Liver (tissue), 9 donors: Measurements from ENCODE around the gene ZNF827. TPM values are rescaled to one million over a fixed set of nuclear protein-coding genes. Genes with fewer than 3 reads are reported as not detected.

ENCODE experiments used
- DNase-seq: peaks from one replicate; pipeline ENCODE4 v3.0.0-alpha.2; 2017; ENCODE audit warnings: low spot score
- H3K27ac ChIP-seq, 2 donors: one replicate each; pipeline ENCODE4 v1.7.0; 2013; ENCODE audit warnings: inconsistent platforms in 2 of 2, low read length in 2 of 2, control low read depth in 1 of 2, low read depth in 1 of 2, mild to moderate bottlenecking in 1 of 2
- H3K27me3 ChIP-seq, 4 donors: one replicate each; pipeline versions ENCODE4 v1.6.1 to v1.7.0; 2013; ENCODE audit warnings: low read length in 3 of 4, inconsistent platforms in 1 of 4, mild to moderate bottlenecking in 1 of 4, moderate library complexity in 1 of 4; ENCODE audit not compliant: control insufficient read depth in 4 of 4, insufficient read depth in 4 of 4
- H3K36me3 ChIP-seq, 4 donors: one replicate each; pipeline versions ENCODE4 v1.6.1 to v1.7.0; 2013; ENCODE audit warnings: low read length in 3 of 4, mild to moderate bottlenecking in 3 of 4, low read depth in 1 of 4, moderate library complexity in 1 of 4; ENCODE audit not compliant: control insufficient read depth in 4 of 4, insufficient read depth in 3 of 4
- H3K4me1 ChIP-seq, 4 donors: one replicate each; pipeline versions ENCODE4 v1.6.1 to v1.7.0; 2013; ENCODE audit warnings: low read length in 3 of 4, mild to moderate bottlenecking in 3 of 4, moderate library complexity in 1 of 4; ENCODE audit not compliant: control insufficient read depth in 4 of 4, insufficient read depth in 4 of 4
- H3K4me3 ChIP-seq, 3 donors: one replicate each; pipeline versions ENCODE4 v1.6.1 to v1.7.0; 2013; ENCODE audit warnings: low read length in 3 of 3, control low read depth in 1 of 3, low read depth in 1 of 3, mild to moderate bottlenecking in 1 of 3
- H3K9ac ChIP-seq, 2 donors: one replicate each; pipeline ENCODE4 v1.7.0; 2013; ENCODE audit warnings: low read length in 2 of 2, mild to moderate bottlenecking in 2 of 2, moderate library complexity in 2 of 2, control low read depth in 1 of 2, low read depth in 1 of 2
- H3K9me3 ChIP-seq, 4 donors: one replicate each; pipeline versions ENCODE4 v1.6.1 to v1.7.0; 2013; ENCODE audit warnings: low read length in 3 of 4; ENCODE audit not compliant: control insufficient read depth in 4 of 4
- ATF3 ChIP-seq: IDR thresholded peaks from 2 replicates; pipeline ENCODE4 v1.6.1; 2016; ENCODE audit warnings: antibody characterized with exemption
- CTCF ChIP-seq: fragments of 150-350 bp; IDR thresholded peaks from 2 replicates; pipeline ENCODE4 v1.5.1; 2017; ENCODE audit warnings: improper control_type of control experiment, low read depth, low read length; ENCODE audit not compliant: missing input control
- EGR1 ChIP-seq, 2 donors: IDR thresholded peaks; 2 replicates each; pipeline ENCODE4 v1.6.1; 2016 to 2018; ENCODE audit warnings: antibody characterized with exemption in 2 of 2, low read depth in 2 of 2
- FOXA1 ChIP-seq: IDR thresholded peaks from 2 replicates; pipeline ENCODE4 v1.6.1; 2016; ENCODE audit warnings: antibody characterized with exemption
- FOXA2 ChIP-seq: IDR thresholded peaks from 2 replicates; pipeline ENCODE4 v1.6.1; 2016; ENCODE audit warnings: antibody characterized with exemption
- HNF4G ChIP-seq: IDR thresholded peaks from 2 replicates; pipeline ENCODE4 v1.6.1; 2016; ENCODE audit warnings: antibody characterized with exemption
- JUND ChIP-seq, 2 donors: IDR thresholded peaks; 2 replicates each; pipeline ENCODE4 v1.6.1; 2016; ENCODE audit warnings: antibody characterized with exemption in 2 of 2
- MAX ChIP-seq: IDR thresholded peaks from 2 replicates; pipeline ENCODE4 v1.6.1; 2016; ENCODE audit warnings: antibody characterized with exemption
- NR2F2 ChIP-seq: IDR thresholded peaks from 2 replicates; pipeline ENCODE4 v1.6.1; 2016; ENCODE audit warnings: antibody characterized with exemption
- RAD21 ChIP-seq, 2 donors: IDR thresholded peaks; 2 replicates each; pipeline ENCODE4 v1.6.1; 2016; ENCODE audit warnings: antibody characterized with exemption in 2 of 2, mild to moderate bottlenecking in 2 of 2
- REST ChIP-seq: IDR thresholded peaks from 2 replicates; pipeline ENCODE4 v1.6.1; 2016; ENCODE audit warnings: antibody characterized with exemption, mild to moderate bottlenecking
- SP1 ChIP-seq: IDR thresholded peaks from 2 replicates; pipeline ENCODE4 v1.6.1; 2018; ENCODE audit warnings: antibody characterized with exemption, mild to moderate bottlenecking
- TAF1 ChIP-seq: conservative IDR thresholded peaks from 2 replicates; pipeline ENCODE4 v1.6.1; 2016; ENCODE audit warnings: antibody characterized with exemption, mild to moderate bottlenecking
- YY1 ChIP-seq: IDR thresholded peaks from 2 replicates; pipeline ENCODE4 v1.6.1; 2016; ENCODE audit warnings: antibody characterized with exemption, mild to moderate bottlenecking
- ZBTB33 ChIP-seq: IDR thresholded peaks from 2 replicates; pipeline ENCODE4 v1.6.1; 2016; ENCODE audit warnings: antibody characterized with exemption
- WGBS: extraction: QIAGEN DNeasy Blood & Tissue Kit; methylation state at CpG from one replicate; pipeline ENCODE4 v1.1.7; 2013; 5-methylcytosine and 5-hydroxymethylcytosine counted together
- polyA plus RNA-seq, 2 donors: library from polyadenylated mRNA; stranded (reverse) in 1 of 2; unstranded in 1 of 2; fragments of 200-250 nt in 1 of 2; fragments of >200 nt in 1 of 2; fragmentation: Nextera tagmentation in 1 of 2; extraction: Ambion mirVana in 1 of 2; gene quantifications; one replicate each; pipeline versions ENCODE4 v1.2.1 to v1.2.3, GENCODE V29; 2013 to 2015
- total RNA-seq, 2 donors: library from RNA; depleted of rRNA; stranded (reverse); fragments of >200 nt; gene quantifications; one replicate each; pipeline ENCODE4 v1.2.3, GENCODE V29; 2014
- donor health status: healthy.
- donor health status: healthy.
- donor health status: healthy.
- donor health status: healthy.
- donor health status: healthy.

Gene ZNF827
- total and polyA plus RNA-seq, 4 donors: 0.46 to 2.9 (median 1.2) TPM

- H3K27me3 ChIP-seq: no peaks in the 10 kb centered on the region
Observed at GRCh38 chr4:145907390-145907789, 31.2 kb downstream of the ZNF827 start.

More at GRCh38 chr4:145907390-145907789, 31.2 kb downstream of the ZNF827 start:
- Histone ChIP-seq H3K27ac (no peak overlapping the region), H3K9me3 (no peaks in the 10 kb centered on the region), H3K9ac (no peak overlapping the region), H3K4me3 (no peak overlapping the region), H3K4me1 (peaks cover 0 to 1% (median 0%) of the 10 kb centered on the region in 4 donors), H3K36me3 (no peaks in the 10 kb centered on the region)
- TF ChIP-seq RAD21 (IDR thresholded peaks at IDR 0.05) (no peak), TAF1 (no peak), FOXA2 (no peak), JUND (IDR thresholded peaks at IDR 0.05) (no peak), HNF4G (no peak), ZBTB33 (no peak), NR2F2 (no peak), SP1 (no peak), ATF3 (no peak), EGR1 (IDR thresholded peaks at IDR 0.05; ENCODE audit: low read depth in 2 of 2) (no peak), YY1 (no peak), REST (no peak), MAX (no peak), FOXA1 (no peak), CTCF (no peak)
- DNase-seq: no peak
- 74% methylated on average over 4 of the region's 4 CpGs for WGBS
